ENCODE data around the gene IL1RAPL2. TPM values are rescaled to one million over a fixed set of nuclear protein-coding genes. Genes with fewer than 3 reads are reported as not detected.

The IL1RAPL2 gene
- total RNA-seq, 6 experiments from 2014 or later, result 0.13 to 0.70 (median 0.29) TPM; not detected in 1

- H3K27me3 ChIP-seq, result peaks cover 0 to 3% of the 10 kb centered on the region in 2 donors
- no peaks in the 10 kb centered on the region for H3K4me1 ChIP-seq
- TF ChIP-seq CTCF (IDR thresholded peaks at IDR 0.05), result no peak
- H3K36me3 ChIP-seq, result no peaks in the 10 kb centered on the region
- WGBS (ENCODE audit: insufficient coverage, low coverage, low lambda C conversion rate, missing lambda C conversion rate), result 57% methylated on average over 2 of the region's 2 CpGs
- DNase-seq (no peak), ATAC-seq (no peak)
- no peak overlapping the region for H3K27ac ChIP-seq
- no peaks in the 10 kb centered on the region for H3K9me3 ChIP-seq
- intact Hi-C loops (cut with DNase I), result no loop called here
- H3K4me3 ChIP-seq, result no peak overlapping the region
Measured at GRCh38 chrX:104929324-104929723, 363.3 kb downstream of the IL1RAPL2 start.

- Histone ChIP-seq H3K27ac (no peak overlapping the region), H3K27me3 (peaks cover 0 to 3% of the 10 kb centered on the region in 2 donors), H3K4me1 (no peaks in the 10 kb centered on the region), H3K36me3 (no peaks in the 10 kb centered on the region), H3K9me3 (no peaks in the 10 kb centered on the region), H3K4me3 (no peak overlapping the region)
- ATAC-seq, result no peak
- DNase-seq, result no peak
- TF ChIP-seq POLR2A (IDR thresholded peaks at IDR 0.05), result no peak
- TF ChIP-seq CTCF (IDR thresholded peaks at IDR 0.05), result no peak
- WGBS (ENCODE audit: insufficient coverage, low coverage, low lambda C conversion rate, missing lambda C conversion rate), result 75% methylated on average over 2 of the region's 2 CpGs
- intact Hi-C loops (cut with DNase I), result no loop called here
Measured at GRCh38 chrX:104935581-104935980, 369.6 kb downstream of the IL1RAPL2 start.

GRCh38 chrX:104953251-104953650 lies 387.3 kb downstream of the IL1RAPL2 start:
- H3K27me3 ChIP-seq, result no peaks in the 10 kb centered on the region
- H3K27ac ChIP-seq, result no peak overlapping the region
- H3K4me1 ChIP-seq, result no peaks in the 10 kb centered on the region
- no peak overlapping the region for H3K4me3 ChIP-seq
- intact Hi-C loops (cut with DNase I), result no loop called here
- H3K36me3 ChIP-seq, result no peaks in the 10 kb centered on the region
- H3K9me3 ChIP-seq, result no peaks in the 10 kb centered on the region
- DNase-seq (no peak), ATAC-seq (no peak)
- TF ChIP-seq POLR2A (IDR thresholded peaks at IDR 0.05) (no peak), CTCF (IDR thresholded peaks at IDR 0.05) (no peak)

GRCh38 chrX:104961926-104962325 lies 395.9 kb downstream of the IL1RAPL2 start:
- Histone ChIP-seq H3K27ac (no peak overlapping the region), H3K4me3 (no peak overlapping the region), H3K4me1 (peaks cover 0 to 3% (median 0%) of the 10 kb centered on the region in 4 donors), H3K36me3 (no peaks in the 10 kb centered on the region), H3K27me3 (no peaks in the 10 kb centered on the region), H3K9me3 (no peaks in the 10 kb centered on the region)
- no peak for DNase-seq
- no peak for TF ChIP-seq POLR2A (IDR thresholded peaks at IDR 0.05)
- TF ChIP-seq CTCF (IDR thresholded peaks at IDR 0.05), result no peak
- intact Hi-C loops (cut with DNase I), result no loop called here
- 46% methylated on average over 1 of the region's 1 CpG for WGBS (ENCODE audit: insufficient coverage, low coverage, low lambda C conversion rate, missing lambda C conversion rate)
- ATAC-seq, result peak in 3 of 4 donors; percentile 19 to 50 (median 35)

GRCh38 chrX:104968241-104968640 lies 402.2 kb downstream of the IL1RAPL2 start:
- peak; percentile 47 to 79 (median 71) for ATAC-seq
- no peak for DNase-seq

More at GRCh38 chrX:104968241-104968640, 402.2 kb downstream of the IL1RAPL2 start:
- no peaks in the 10 kb centered on the region for H3K9me3 ChIP-seq
- no peak for TF ChIP-seq CTCF (IDR thresholded peaks at IDR 0.05)
- no peak for TF ChIP-seq POLR2A (IDR thresholded peaks at IDR 0.05)
- intact Hi-C loops (cut with DNase I), result no loop called here
- H3K27ac ChIP-seq, result no peak overlapping the region
- no peaks in the 10 kb centered on the region for H3K4me1 ChIP-seq
- H3K4me3 ChIP-seq, result no peak overlapping the region
- no peaks in the 10 kb centered on the region for H3K27me3 ChIP-seq
- no peaks in the 10 kb centered on the region for H3K36me3 ChIP-seq

Data from right lobe of liver (tissue), 6 donors.